HL-60 (cell line): Measurements from ENCODE around the gene DENND10.

Experiments used
- CTCF ChIP-seq: IDR thresholded peaks from one replicate; pipeline ENCODE4 v1.5.1; 2011; ENCODE audit warnings: low read length, control low read depth, inconsistent platforms; ENCODE audit not compliant: insufficient read depth
- GABPA ChIP-seq: IDR thresholded peaks from 2 replicates; pipeline ENCODE4 v1.6.1; 2012; ENCODE audit warnings: low read depth
- POLR2AphosphoS5 ChIP-seq: IDR thresholded peaks from 2 replicates; pipeline ENCODE4 v1.6.1; 2012; ENCODE audit warnings: low read depth
- TF ChIP-seq, protein P1 (sequence below): IDR thresholded peaks from 2 replicates; pipeline ENCODE4 v1.6.1; 2012; ENCODE audit warnings: low read depth; ENCODE audit not compliant: insufficient replicate concordance

DNA sequence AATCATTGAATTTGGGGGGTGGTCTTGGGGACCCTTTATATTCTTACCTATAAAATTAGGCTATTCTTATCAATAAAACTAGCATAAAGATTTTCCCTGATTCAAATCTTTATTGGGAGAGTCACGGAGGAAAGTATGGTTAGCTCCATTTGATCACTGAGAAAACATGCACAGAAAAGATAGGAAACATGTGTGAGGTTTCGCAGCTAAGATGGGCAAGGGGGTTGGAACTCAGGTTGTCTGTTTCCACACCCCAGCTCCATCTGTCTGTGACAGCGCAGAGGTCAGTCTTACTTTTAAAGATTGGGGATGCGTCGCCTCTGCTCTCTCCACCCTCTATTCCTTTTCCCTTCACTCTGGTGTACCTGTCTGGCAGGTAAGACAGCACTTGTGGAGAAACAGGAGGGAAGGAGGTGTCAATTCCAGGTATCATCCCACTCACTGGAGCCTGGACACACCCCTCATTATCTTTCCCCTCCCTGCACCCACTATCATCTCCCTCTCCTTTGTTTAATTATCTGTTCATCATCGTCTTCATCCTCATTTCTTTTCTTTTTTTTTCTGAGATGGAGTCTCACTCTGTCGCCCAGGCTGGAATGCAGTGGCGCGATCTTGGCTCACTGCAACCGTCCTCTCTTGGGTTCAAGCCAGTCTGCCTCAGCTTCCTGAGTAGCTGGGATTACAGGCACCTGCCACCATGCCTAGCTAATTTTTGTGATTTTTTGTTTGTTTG is 2.4 kb upstream of the DENND10 start:
- TF ChIP-seq CTCF (no peak), POLR2AphosphoS5 (no peak), GABPA (no peak)
- TF ChIP-seq, protein P1, sequence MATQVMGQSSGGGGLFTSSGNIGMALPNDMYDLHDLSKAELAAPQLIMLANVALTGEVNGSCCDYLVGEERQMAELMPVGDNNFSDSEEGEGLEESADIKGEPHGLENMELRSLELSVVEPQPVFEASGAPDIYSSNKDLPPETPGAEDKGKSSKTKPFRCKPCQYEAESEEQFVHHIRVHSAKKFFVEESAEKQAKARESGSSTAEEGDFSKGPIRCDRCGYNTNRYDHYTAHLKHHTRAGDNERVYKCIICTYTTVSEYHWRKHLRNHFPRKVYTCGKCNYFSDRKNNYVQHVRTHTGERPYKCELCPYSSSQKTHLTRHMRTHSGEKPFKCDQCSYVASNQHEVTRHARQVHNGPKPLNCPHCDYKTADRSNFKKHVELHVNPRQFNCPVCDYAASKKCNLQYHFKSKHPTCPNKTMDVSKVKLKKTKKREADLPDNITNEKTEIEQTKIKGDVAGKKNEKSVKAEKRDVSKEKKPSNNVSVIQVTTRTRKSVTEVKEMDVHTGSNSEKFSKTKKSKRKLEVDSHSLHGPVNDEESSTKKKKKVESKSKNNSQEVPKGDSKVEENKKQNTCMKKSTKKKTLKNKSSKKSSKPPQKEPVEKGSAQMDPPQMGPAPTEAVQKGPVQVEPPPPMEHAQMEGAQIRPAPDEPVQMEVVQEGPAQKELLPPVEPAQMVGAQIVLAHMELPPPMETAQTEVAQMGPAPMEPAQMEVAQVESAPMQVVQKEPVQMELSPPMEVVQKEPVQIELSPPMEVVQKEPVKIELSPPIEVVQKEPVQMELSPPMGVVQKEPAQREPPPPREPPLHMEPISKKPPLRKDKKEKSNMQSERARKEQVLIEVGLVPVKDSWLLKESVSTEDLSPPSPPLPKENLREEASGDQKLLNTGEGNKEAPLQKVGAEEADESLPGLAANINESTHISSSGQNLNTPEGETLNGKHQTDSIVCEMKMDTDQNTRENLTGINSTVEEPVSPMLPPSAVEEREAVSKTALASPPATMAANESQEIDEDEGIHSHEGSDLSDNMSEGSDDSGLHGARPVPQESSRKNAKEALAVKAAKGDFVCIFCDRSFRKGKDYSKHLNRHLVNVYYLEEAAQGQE: no peak
